Mucosa of stomach (tissue), 1 donor: ENCODE measurements around the gene CYP2C18.
"Not testable (repeated sequence)": the region's sequence is repeated elsewhere in the genome, so short reads cannot be mapped to it uniquely, and the experiment has no call there.

Source experiments
- H3K27me3 ChIP-seq: one replicate; pipeline ENCODE4 v1.7.0; 2013; ENCODE audit warnings: mild to moderate bottlenecking, low read length; ENCODE audit not compliant: control insufficient read depth, insufficient read depth
- H3K36me3 ChIP-seq: one replicate; pipeline ENCODE4 v1.7.0; 2013; ENCODE audit warnings: low read length; ENCODE audit not compliant: control insufficient read depth, insufficient read depth
- H3K4me1 ChIP-seq: one replicate; pipeline ENCODE4 v1.7.0; 2013; ENCODE audit warnings: mild to moderate bottlenecking, low read length; ENCODE audit not compliant: control insufficient read depth, insufficient read depth
- H3K4me3 ChIP-seq: one replicate; pipeline ENCODE4 v1.7.0; 2013; ENCODE audit warnings: low read length
- H3K9ac ChIP-seq: one replicate; pipeline ENCODE4 v1.7.0; 2013; ENCODE audit warnings: mild to moderate bottlenecking, low read length, moderate library complexity
- H3K9me3 ChIP-seq: one replicate; pipeline ENCODE4 v1.7.0; 2013; ENCODE audit warnings: mild to moderate bottlenecking, low read length, moderate library complexity; ENCODE audit not compliant: control insufficient read depth
- donor health status: Pancreatic carcinoma.

Gene CYP2C18

GRCh38 chr10:94677691-94678090 is 5.8 kb upstream of the CYP2C18 start:
- H3K4me1 ChIP-seq = peaks cover 50% of the 10 kb centered on the region
- no peaks in the 10 kb centered on the region for H3K36me3 ChIP-seq
- H3K27me3 ChIP-seq = no peaks in the 10 kb centered on the region
- H3K9ac ChIP-seq = peak overlapping the region; percentile 9
- no peaks in the 10 kb centered on the region for H3K9me3 ChIP-seq
- H3K4me3 ChIP-seq = no peak overlapping the region

DNA sequence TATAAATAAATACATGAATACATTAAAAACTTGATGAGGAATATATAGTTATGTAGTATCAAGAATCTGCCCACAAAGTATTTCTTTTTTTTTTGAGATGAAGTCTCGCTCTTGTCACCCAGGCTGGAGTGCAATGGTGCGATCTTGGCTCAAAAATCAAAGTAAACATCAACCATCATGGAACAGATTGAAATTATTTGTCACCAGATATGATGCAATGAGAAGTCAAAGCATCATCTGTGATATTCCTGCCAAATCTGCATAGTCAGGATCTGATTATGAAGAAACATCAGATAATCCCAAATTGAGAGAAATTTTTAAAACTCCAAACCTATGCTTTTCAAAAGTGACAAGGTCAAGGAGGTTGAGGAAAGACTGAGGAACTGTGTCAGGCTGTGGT is 5.1 kb upstream of the CYP2C18 start:
- Histone ChIP-seq H3K4me1 (peaks cover 49% of the 10 kb centered on the region), H3K27me3 (no peaks in the 10 kb centered on the region), H3K36me3 (no peaks in the 10 kb centered on the region), H3K4me3 (no peak overlapping the region), H3K9me3 (no peaks in the 10 kb centered on the region), H3K9ac (no peak overlapping the region)

- peaks cover 31% of the 10 kb centered on the region for H3K4me1 ChIP-seq
- H3K36me3 ChIP-seq = no peaks in the 10 kb centered on the region
- H3K9me3 ChIP-seq = no peaks in the 10 kb centered on the region
- no peak overlapping the region for H3K4me3 ChIP-seq
- no peaks in the 10 kb centered on the region for H3K27me3 ChIP-seq
- H3K9ac ChIP-seq = no peak overlapping the region
Observed at GRCh38 chr10:94680544-94680943, 3.0 kb upstream of the CYP2C18 start.

DNA sequence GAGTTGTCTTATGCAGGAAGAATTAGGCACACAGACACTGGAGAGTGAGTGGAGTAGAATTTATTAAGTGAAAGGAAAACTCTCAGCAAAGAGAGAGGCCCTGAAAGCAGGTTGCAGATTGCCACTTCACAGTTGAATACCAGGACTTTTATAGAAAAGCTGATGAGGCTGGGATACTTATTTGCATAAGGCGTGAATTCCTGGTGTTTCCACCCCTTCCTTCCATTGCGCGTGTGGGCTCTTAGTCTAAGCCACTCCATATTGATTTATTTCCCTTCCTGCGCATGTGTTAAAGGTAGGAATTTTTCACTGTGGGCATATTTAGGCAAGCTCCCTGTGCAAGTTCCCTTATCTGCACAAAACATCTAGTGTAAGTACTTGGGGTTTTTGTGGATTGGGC is 893 bp upstream of the CYP2C18 start:
- not testable (repeated sequence) for H3K36me3 ChIP-seq, H3K27me3 ChIP-seq, H3K9me3 ChIP-seq, H3K4me3 ChIP-seq
- H3K4me1 ChIP-seq = peaks cover 18% of the 10 kb centered on the region
- H3K9ac ChIP-seq = peak overlapping the region; percentile 54

DNA sequence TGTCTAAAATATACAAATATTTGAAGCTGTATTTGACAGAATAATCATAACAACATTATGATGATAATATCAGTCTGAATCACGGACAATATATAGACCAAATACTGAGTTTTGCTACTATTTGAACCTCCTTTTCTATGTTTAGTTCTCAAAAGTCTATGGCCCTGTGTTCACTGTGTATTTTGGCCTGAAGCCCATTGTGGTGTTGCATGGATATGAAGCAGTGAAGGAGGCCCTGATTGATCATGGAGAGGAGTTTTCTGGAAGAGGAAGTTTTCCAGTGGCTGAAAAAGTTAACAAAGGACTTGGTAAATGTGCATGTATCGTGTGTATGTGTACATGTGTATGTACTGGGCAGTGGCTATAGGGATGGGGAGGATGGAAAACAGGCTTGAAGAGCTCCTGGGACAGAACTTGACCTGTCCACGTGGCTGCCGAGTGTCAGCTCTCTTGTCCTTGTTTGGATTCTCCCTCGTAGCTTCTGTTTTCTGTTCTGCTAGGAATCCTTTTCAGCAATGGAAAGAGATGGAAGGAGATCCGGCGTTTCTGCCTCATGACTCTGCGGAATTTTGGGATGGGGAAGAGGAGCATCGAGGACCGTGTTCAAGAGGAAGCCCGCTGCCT is 4.2 kb downstream of the CYP2C18 start:
- Histone ChIP-seq H3K9ac (no peak overlapping the region), H3K4me1 (no peaks in the 10 kb centered on the region), H3K9me3 (no peaks in the 10 kb centered on the region), H3K4me3 (peak overlapping the region; percentile 0), H3K36me3 (no peaks in the 10 kb centered on the region), H3K27me3 (no peaks in the 10 kb centered on the region)

- H3K27me3 ChIP-seq = no peaks in the 10 kb centered on the region
- H3K4me3 ChIP-seq = no peak overlapping the region
- no peaks in the 10 kb centered on the region for H3K9me3 ChIP-seq
- no peaks in the 10 kb centered on the region for H3K36me3 ChIP-seq
- H3K9ac ChIP-seq = no peak overlapping the region
- H3K4me1 ChIP-seq = no peaks in the 10 kb centered on the region
Observed at GRCh38 chr10:94706089-94706488, 22.6 kb downstream of the CYP2C18 start.

DNA sequence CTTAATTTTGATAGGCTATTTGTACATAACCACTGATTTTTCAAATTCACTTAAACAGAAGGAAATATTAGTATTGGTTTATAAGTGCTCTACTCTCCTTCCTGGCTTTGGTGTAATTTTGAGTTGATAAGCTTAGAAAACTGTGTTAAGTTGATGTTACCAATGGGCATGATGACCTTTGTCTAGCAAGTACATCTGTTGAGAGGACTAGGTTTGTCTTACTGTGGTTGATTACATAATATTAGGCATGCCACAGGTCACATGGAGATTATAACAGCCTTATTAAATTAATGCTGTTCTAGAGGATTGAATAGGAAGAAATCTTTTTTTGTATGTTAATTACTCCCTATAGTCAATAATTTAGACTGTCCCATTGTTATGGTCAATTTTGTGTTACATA is 27.0 kb downstream of the CYP2C18 start:
- no peaks in the 10 kb centered on the region for H3K4me1 ChIP-seq
- no peak overlapping the region for H3K9ac ChIP-seq
- no peaks in the 10 kb centered on the region for H3K36me3 ChIP-seq
- no peaks in the 10 kb centered on the region for H3K27me3 ChIP-seq
- H3K9me3 ChIP-seq = no peaks in the 10 kb centered on the region
- no peak overlapping the region for H3K4me3 ChIP-seq

DNA sequence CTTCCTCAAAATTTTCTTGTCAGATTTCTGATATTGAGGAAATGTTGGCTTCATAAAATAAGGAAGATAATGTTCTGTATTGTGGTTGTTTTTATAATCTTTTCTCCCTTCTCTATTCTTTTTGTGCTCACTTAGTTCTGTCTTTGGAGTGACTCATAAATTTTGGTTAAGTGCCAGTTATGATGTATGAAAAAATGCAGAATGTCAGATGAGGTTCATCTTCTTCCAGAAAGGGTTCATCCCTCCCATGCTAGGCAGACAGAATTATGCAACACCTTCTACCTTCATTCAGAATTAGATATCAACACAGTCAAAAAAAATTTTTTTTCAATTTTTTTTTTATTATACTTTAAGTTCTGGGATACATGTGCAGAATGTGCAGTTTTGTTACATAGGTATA is 42.3 kb downstream of the CYP2C18 start:
- Histone ChIP-seq H3K4me1 (no peaks in the 10 kb centered on the region), H3K4me3 (no peak overlapping the region), H3K9ac (no peak overlapping the region), H3K27me3 (no peaks in the 10 kb centered on the region), H3K9me3 (no peaks in the 10 kb centered on the region), H3K36me3 (no peaks in the 10 kb centered on the region)

GRCh38 chr10:94735197-94735596 is 51.7 kb downstream of the CYP2C18 start:
- Histone ChIP-seq H3K9ac (no peak overlapping the region), H3K27me3 (no peaks in the 10 kb centered on the region), H3K36me3 (no peaks in the 10 kb centered on the region), H3K4me3 (no peak overlapping the region), H3K4me1 (peaks cover 3% of the 10 kb centered on the region), H3K9me3 (no peaks in the 10 kb centered on the region)

GRCh38 chr10:94738588-94738987 is 55.1 kb downstream of the CYP2C18 start:
- no peaks in the 10 kb centered on the region for H3K36me3 ChIP-seq
- no peak overlapping the region for H3K4me3 ChIP-seq
- H3K4me1 ChIP-seq = peaks cover 3% of the 10 kb centered on the region
- no peak overlapping the region for H3K9ac ChIP-seq
- H3K9me3 ChIP-seq = no peaks in the 10 kb centered on the region
- H3K27me3 ChIP-seq = no peaks in the 10 kb centered on the region

GRCh38 chr10:94747137-94747536 is 63.6 kb downstream of the CYP2C18 start:
- no peaks in the 10 kb centered on the region for H3K36me3 ChIP-seq
- no peak overlapping the region for H3K9ac ChIP-seq
- H3K4me3 ChIP-seq = no peak overlapping the region
- peaks cover 9% of the 10 kb centered on the region for H3K4me1 ChIP-seq
- H3K9me3 ChIP-seq = no peaks in the 10 kb centered on the region
- H3K27me3 ChIP-seq = no peaks in the 10 kb centered on the region

DNA sequence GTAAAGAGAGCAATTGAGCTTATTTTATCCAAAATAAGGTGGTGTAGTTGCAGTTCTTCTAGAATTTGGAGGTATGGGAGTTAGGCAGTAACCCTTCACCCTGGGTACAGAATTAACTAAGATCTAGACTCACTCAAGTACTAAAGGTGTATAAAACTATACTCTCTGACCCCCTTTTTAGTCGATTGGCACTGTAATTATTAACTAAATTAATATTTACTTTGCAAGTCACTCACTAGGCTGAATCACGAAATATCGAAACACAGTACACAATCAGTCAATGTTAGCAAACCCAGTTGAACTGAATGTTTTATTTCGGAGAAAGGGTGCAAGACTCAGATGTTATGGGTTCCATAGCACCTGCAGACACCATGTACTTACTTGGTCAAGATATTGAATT is 64.3 kb downstream of the CYP2C18 start:
- H3K27me3 ChIP-seq = no peaks in the 10 kb centered on the region
- no peaks in the 10 kb centered on the region for H3K36me3 ChIP-seq
- H3K4me1 ChIP-seq = peaks cover 9% of the 10 kb centered on the region
- no peaks in the 10 kb centered on the region for H3K9me3 ChIP-seq
- H3K4me3 ChIP-seq = no peak overlapping the region
- no peak overlapping the region for H3K9ac ChIP-seq

- H3K4me1 ChIP-seq = no peaks in the 10 kb centered on the region
- no peak overlapping the region for H3K9ac ChIP-seq
- no peaks in the 10 kb centered on the region for H3K27me3 ChIP-seq
- no peak overlapping the region for H3K4me3 ChIP-seq
- H3K9me3 ChIP-seq = no peaks in the 10 kb centered on the region
- H3K36me3 ChIP-seq = no peaks in the 10 kb centered on the region
Observed at GRCh38 chr10:94757916-94758315, 74.4 kb downstream of the CYP2C18 start.
